Glutamatergic neuron (in vitro differentiated cells): Measurements from ENCODE around the gene SLC10A7. TPM values are rescaled to one million over a fixed set of nuclear protein-coding genes. Genes with fewer than 3 reads are reported as not detected.

ENCODE experiments used
- DNase-seq: peaks from one replicate; pipeline ENCODE4 v3.0.0; 2022
- H3K27ac Mint-ChIP-seq: one replicate; pipeline ENCODE4 v1.8.0; 2020; ENCODE audit warnings: mild to moderate bottlenecking, mixed read lengths, inconsistent platforms; ENCODE audit not compliant: unreplicated experiment
- H3K27me3 Mint-ChIP-seq: one replicate; pipeline ENCODE4 v1.8.0; 2020; ENCODE audit warnings: mild to moderate bottlenecking, moderate library complexity, mixed read lengths, inconsistent platforms; ENCODE audit not compliant: unreplicated experiment
- H3K36me3 Mint-ChIP-seq: one replicate; pipeline ENCODE4 v1.8.0; 2020; ENCODE audit warnings: mild to moderate bottlenecking, mixed read lengths, inconsistent platforms; ENCODE audit not compliant: unreplicated experiment
- H3K4me1 Mint-ChIP-seq: one replicate; pipeline ENCODE4 v1.8.0; 2020; ENCODE audit warnings: mild to moderate bottlenecking, low read depth, mixed read lengths, inconsistent platforms; ENCODE audit not compliant: unreplicated experiment
- H3K4me3 Mint-ChIP-seq: one replicate; pipeline ENCODE4 v1.8.0; 2020; ENCODE audit warnings: mild to moderate bottlenecking, mixed read lengths, inconsistent platforms; ENCODE audit not compliant: unreplicated experiment
- H3K9me3 Mint-ChIP-seq: one replicate; pipeline ENCODE4 v1.8.0; 2020; ENCODE audit warnings: mild to moderate bottlenecking, moderate library complexity, mixed read lengths, inconsistent platforms; ENCODE audit not compliant: unreplicated experiment
- CTCF ChIP-seq: fragments of 200-600 bp; sonication (generic); IDR thresholded peaks from one replicate; pipeline ENCODE4 v1.5.0; 2021; ENCODE audit not compliant: partially characterized antibody, unreplicated experiment
- total RNA-seq: library from RNA; stranded (reverse); fragmentation: NEBNext Ultra II Directional; extraction: Animal tissue kit (Norgen Biotek cat#: 25700); gene quantifications from one replicate; pipeline ENCODE4 v1.2.1, GENCODE V29; 2021; ENCODE audit not compliant: unreplicated experiment

SLC10A7 gene
- total RNA-seq, 1 donor from 2014 or later, result 13.5 TPM

- TF ChIP-seq CTCF, result no peak
- H3K4me3 Mint-ChIP-seq, result no peak overlapping the region
- H3K27me3 Mint-ChIP-seq, result peaks cover 4% of the 10 kb centered on the region
- no peak overlapping the region for H3K27ac Mint-ChIP-seq
- H3K36me3 Mint-ChIP-seq, result no peaks in the 10 kb centered on the region
- no peaks in the 10 kb centered on the region for H3K9me3 Mint-ChIP-seq
- no peak for DNase-seq
- peaks cover 30% of the 10 kb centered on the region for H3K4me1 Mint-ChIP-seq
Observed at GRCh38 chr4:146382194-146382593, 139.5 kb downstream of the SLC10A7 start.

- no peaks in the 10 kb centered on the region for H3K36me3 Mint-ChIP-seq
- no peak for TF ChIP-seq CTCF
- peaks cover 2% of the 10 kb centered on the region for H3K27me3 Mint-ChIP-seq
- H3K4me3 Mint-ChIP-seq, result peak overlapping the region; percentile 47
- peaks cover 32% of the 10 kb centered on the region for H3K4me1 Mint-ChIP-seq
- DNase-seq, result no peak
- H3K27ac Mint-ChIP-seq, result peak overlapping the region; percentile 78
- H3K9me3 Mint-ChIP-seq, result no peaks in the 10 kb centered on the region
Observed at GRCh38 chr4:146381263-146381872, 140.4 kb downstream of the SLC10A7 start.

DNA sequence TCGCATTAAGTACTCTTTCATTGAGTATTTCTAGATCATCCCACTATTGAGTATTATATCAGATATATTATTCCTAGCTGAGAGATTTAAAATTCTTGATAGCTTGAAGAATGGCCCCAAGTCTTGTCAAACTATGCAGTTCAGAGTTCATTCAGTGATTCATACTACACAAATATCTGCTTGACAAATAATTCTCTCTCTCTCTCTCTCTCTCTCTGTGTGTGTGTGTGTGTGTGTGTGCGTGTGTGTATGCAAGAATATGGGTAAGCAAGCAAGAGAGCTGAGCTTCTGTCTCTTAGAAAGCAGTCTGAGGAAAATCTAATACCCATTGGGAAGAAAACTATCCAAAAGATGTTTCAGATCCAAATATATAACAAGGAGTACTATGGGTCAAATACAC, 142.0 kb downstream of the SLC10A7 start:
- no peaks in the 10 kb centered on the region for H3K36me3 Mint-ChIP-seq
- H3K27me3 Mint-ChIP-seq, result peaks cover 1% of the 10 kb centered on the region
- no peak for DNase-seq
- peaks cover 29% of the 10 kb centered on the region for H3K4me1 Mint-ChIP-seq
- TF ChIP-seq CTCF, result no peak
- no peak overlapping the region for H3K27ac Mint-ChIP-seq
- H3K9me3 Mint-ChIP-seq, result no peaks in the 10 kb centered on the region
- H3K4me3 Mint-ChIP-seq, result no peak overlapping the region

GRCh38 chr4:146371812-146372211, 149.9 kb downstream of the SLC10A7 start:
- no peaks in the 10 kb centered on the region for H3K36me3 Mint-ChIP-seq
- H3K27me3 Mint-ChIP-seq, result no peaks in the 10 kb centered on the region
- DNase-seq, result no peak
- TF ChIP-seq CTCF, result no peak
- no peak overlapping the region for H3K27ac Mint-ChIP-seq
- peaks cover 2% of the 10 kb centered on the region for H3K9me3 Mint-ChIP-seq
- H3K4me3 Mint-ChIP-seq, result no peak overlapping the region
- peaks cover 29% of the 10 kb centered on the region for H3K4me1 Mint-ChIP-seq

- H3K4me1 Mint-ChIP-seq, result peaks cover 27% of the 10 kb centered on the region
- H3K27me3 Mint-ChIP-seq, result no peaks in the 10 kb centered on the region
- H3K36me3 Mint-ChIP-seq, result no peaks in the 10 kb centered on the region
- H3K9me3 Mint-ChIP-seq, result peaks cover 2% of the 10 kb centered on the region
- no peak for TF ChIP-seq CTCF
- H3K27ac Mint-ChIP-seq, result peak overlapping the region; percentile 83
- DNase-seq, result no peak
- H3K4me3 Mint-ChIP-seq, result peak overlapping the region; percentile 76
Observed at GRCh38 chr4:146370841-146371240, 150.9 kb downstream of the SLC10A7 start.
